ENCODE results near the gene SLC7A6OS. TPM values are rescaled to one million over a fixed set of nuclear protein-coding genes. Genes with fewer than 3 reads are reported as not detected.

SLC7A6OS gene
- polyA plus RNA-seq, 3 donors, result 9.3 to 10.5 (median 9.7) TPM

- Histone ChIP-seq H3K9me3 (replicated peaks in 1 of 2; ENCODE audit: control insufficient read depth in 1 of 2, insufficient read depth in 1 of 2, low read length in 2 of 2) (no peaks in the 10 kb centered on the region), H3K9ac (ENCODE audit: insufficient read depth, low read length, poor library complexity, severe bottlenecking) (no peak overlapping the region), H3K4me1 (ENCODE audit: control insufficient read depth in 1 of 2, insufficient read depth in 2 of 2, low read length in 2 of 2) (peaks cover 18 to 20% of the 10 kb centered on the region in 2 donors), H3K79me2 (ENCODE audit: insufficient read depth, low read length) (no peaks in the 10 kb centered on the region), H3K4me3 (replicated peaks in 1 of 3; ENCODE audit: low read depth in 2 of 3, low read length in 3 of 3) (no peak overlapping the region), H3K27ac (ENCODE audit: low read depth in 1 of 2, low read length in 2 of 2) (no peak overlapping the region), H2AFZ (ENCODE audit: insufficient read depth, low read depth, low read length, poor library complexity, severe bottlenecking) (no peak overlapping the region), H3K36me3 (replicated peaks in 1 of 2; ENCODE audit: control insufficient read depth in 1 of 2, insufficient read depth in 2 of 2, low read length in 2 of 2) (peaks cover 34 to 46% of the 10 kb centered on the region in 2 donors), H4K20me1 (ENCODE audit: insufficient read depth, low read length) (no peaks in the 10 kb centered on the region), H3K27me3 (ENCODE audit: control insufficient read depth in 2 of 2, insufficient read depth in 2 of 2, low read length in 2 of 2) (no peaks in the 10 kb centered on the region), H3K4me2 (replicated peaks; ENCODE audit: extremely low read depth, low read length, poor library complexity, severe bottlenecking) (no peak overlapping the region)
- DNase-seq, result no peak
- intact Hi-C loops (cut with micrococcal nuclease), result no loop called here
- no peak for TF ChIP-seq CTCF (IDR thresholded peaks at IDR 0.05)
- H3K4me3 Mint-ChIP-seq, result no peak overlapping the region
- WGBS (ENCODE audit: insufficient coverage), result 92% methylated on average over 8 of the region's 9 CpGs
- peaks cover 6 to 25% (median 12%) of the 10 kb centered on the region in 3 donors for H3K27me3 Mint-ChIP-seq (ENCODE audit: low read depth in 3 of 3)
- H3K36me3 Mint-ChIP-seq, result peaks cover 54 to 59% of the 10 kb centered on the region in 2 donors
- H3K4me1 Mint-ChIP-seq, result peaks cover 24% of the 10 kb centered on the region
- H3K27ac Mint-ChIP-seq, result no peak overlapping the region
- H3K9me3 Mint-ChIP-seq, result no peaks in the 10 kb centered on the region
Measured at GRCh38 chr16:68357521-68357922, 46.8 kb upstream of the SLC7A6OS start.

- no peak overlapping the region for H2AFZ ChIP-seq (ENCODE audit: insufficient read depth, low read depth, low read length, poor library complexity, severe bottlenecking)
- Mint-ChIP-seq H3K36me3 (peaks cover 59 to 66% of the 10 kb centered on the region in 2 donors), H3K27me3 (ENCODE audit: low read depth in 3 of 3) (peaks cover 6 to 25% (median 12%) of the 10 kb centered on the region in 3 donors), H3K27ac (peak overlapping the region in 1 of 7 donors; percentile 24), H3K4me3 (no peak overlapping the region), H3K9me3 (no peaks in the 10 kb centered on the region), H3K4me1 (peaks cover 24% of the 10 kb centered on the region)
- no peaks in the 10 kb centered on the region for H3K27me3 ChIP-seq (ENCODE audit: control insufficient read depth in 2 of 2, insufficient read depth in 2 of 2, low read length in 2 of 2)
- no peaks in the 10 kb centered on the region for H4K20me1 ChIP-seq (ENCODE audit: insufficient read depth, low read length)
- peak overlapping the region; percentile 54 for H3K9ac ChIP-seq (ENCODE audit: insufficient read depth, low read length, poor library complexity, severe bottlenecking)
- TF ChIP-seq CTCF (IDR thresholded peaks at IDR 0.05), result no peak
- no peaks in the 10 kb centered on the region for H3K9me3 ChIP-seq (replicated peaks in 1 of 2; ENCODE audit: control insufficient read depth in 1 of 2, insufficient read depth in 1 of 2, low read length in 2 of 2)
- peak overlapping the region; percentile 64 for H3K4me2 ChIP-seq (replicated peaks; ENCODE audit: extremely low read depth, low read length, poor library complexity, severe bottlenecking)
- no peaks in the 10 kb centered on the region for H3K79me2 ChIP-seq (ENCODE audit: insufficient read depth, low read length)
- peaks cover 40 to 52% of the 10 kb centered on the region in 2 donors for H3K36me3 ChIP-seq (replicated peaks in 1 of 2; ENCODE audit: control insufficient read depth in 1 of 2, insufficient read depth in 2 of 2, low read length in 2 of 2)
- peaks cover 18 to 20% of the 10 kb centered on the region in 2 donors for H3K4me1 ChIP-seq (ENCODE audit: control insufficient read depth in 1 of 2, insufficient read depth in 2 of 2, low read length in 2 of 2)
- WGBS (ENCODE audit: insufficient coverage), result 38% methylated on average over 4 of the region's 5 CpGs
- H3K27ac ChIP-seq (ENCODE audit: low read depth in 1 of 2, low read length in 2 of 2), result no peak overlapping the region
- intact Hi-C loops (cut with micrococcal nuclease), result no loop called here
- no peak overlapping the region for H3K4me3 ChIP-seq (replicated peaks in 1 of 3; ENCODE audit: low read depth in 2 of 3, low read length in 3 of 3)
- DNase-seq, result no peak
Measured at GRCh38 chr16:68356919-68357286, 46.2 kb upstream of the SLC7A6OS start.
